HCEC 1CT (cell line): ENCODE data around the gene PHKA2.
"Not testable (repeated sequence)": the region's sequence is repeated elsewhere in the genome, so short reads cannot be mapped to it uniquely, and the experiment has no call there.

Experiments
- DNase-seq: peaks from one replicate; pipeline ENCODE4 v3.0.0-alpha.2; 2017

Gene PHKA2

GRCh38 chrX:18983666-18984380, at the start of gene PHKA2:
PHKA2 (minus strand) TSS chrX:18984114; CDS start chrX:18983932, 182 bp downstream.
- DNase-seq = no peak

GRCh38 chrX:19030805-19031204, 46.9 kb upstream of the PHKA2 start:
- DNase-seq = no peak

- DNase-seq = no peak
These were observed 44.6 kb upstream of the PHKA2 start for GRCh38 chrX:19028560-19028959.

- no peak for DNase-seq
These were observed 40.5 kb upstream of the PHKA2 start for GRCh38 chrX:19024366-19024765.

GRCh38 chrX:19019996-19020395, 36.1 kb upstream of the PHKA2 start:
- DNase-seq = no peak

- DNase-seq = peak; percentile 23
These were observed 33.4 kb upstream of the PHKA2 start for GRCh38 chrX:19017271-19017670.

- DNase-seq = not testable (repeated sequence)
These were observed 32.7 kb upstream of the PHKA2 start for GRCh38 chrX:19016614-19017013.

- DNase-seq = no peak
These were observed 24.0 kb upstream of the PHKA2 start for GRCh38 chrX:19007868-19008267.

- no peak for DNase-seq
These were observed 23.1 kb upstream of the PHKA2 start for GRCh38 chrX:19007011-19007410.

- DNase-seq = no peak
These were observed 22.0 kb upstream of the PHKA2 start for GRCh38 chrX:19005909-19006308.

GRCh38 chrX:19003756-19004155, 19.8 kb upstream of the PHKA2 start:
- no peak for DNase-seq

GRCh38 chrX:18998653-18999052, 14.7 kb upstream of the PHKA2 start:
- no peak for DNase-seq

- peak; percentile 17 for DNase-seq
These were observed 14.0 kb upstream of the PHKA2 start for GRCh38 chrX:18997916-18998315.

- DNase-seq = no peak
These were observed 12.6 kb upstream of the PHKA2 start for GRCh38 chrX:18996536-18996935.

GRCh38 chrX:18995221-18995620, 11.3 kb upstream of the PHKA2 start:
- DNase-seq = peak; percentile 78

GRCh38 chrX:18994713-18995112, 10.8 kb upstream of the PHKA2 start:
- peak; percentile 86 for DNase-seq

GRCh38 chrX:18992829-18993228, 8.9 kb upstream of the PHKA2 start:
- DNase-seq = no peak

- no peak for DNase-seq
These were observed 1.2 kb upstream of the PHKA2 start for GRCh38 chrX:18985186-18985435.

GRCh38 chrX:18984381-18985185, 669 bp upstream of the PHKA2 start:
- DNase-seq = peak; percentile 69

- DNase-seq = no peak
These were observed 2.6 kb downstream of the PHKA2 start for GRCh38 chrX:18981124-18981807.

- not testable (repeated sequence) for DNase-seq
These were observed 3.7 kb downstream of the PHKA2 start for GRCh38 chrX:18980262-18980661.

- DNase-seq = no peak
These were observed 8.9 kb downstream of the PHKA2 start for GRCh38 chrX:18974993-18975392.

- no peak for DNase-seq
These were observed 10.3 kb downstream of the PHKA2 start for GRCh38 chrX:18973527-18974192.
